ENCODE measurements around the gene DERA.
"Not testable (repeated sequence)": the region's sequence is repeated elsewhere in the genome, so short reads cannot be mapped to it uniquely, and the experiment has no call there.

Gene DERA

DNA sequence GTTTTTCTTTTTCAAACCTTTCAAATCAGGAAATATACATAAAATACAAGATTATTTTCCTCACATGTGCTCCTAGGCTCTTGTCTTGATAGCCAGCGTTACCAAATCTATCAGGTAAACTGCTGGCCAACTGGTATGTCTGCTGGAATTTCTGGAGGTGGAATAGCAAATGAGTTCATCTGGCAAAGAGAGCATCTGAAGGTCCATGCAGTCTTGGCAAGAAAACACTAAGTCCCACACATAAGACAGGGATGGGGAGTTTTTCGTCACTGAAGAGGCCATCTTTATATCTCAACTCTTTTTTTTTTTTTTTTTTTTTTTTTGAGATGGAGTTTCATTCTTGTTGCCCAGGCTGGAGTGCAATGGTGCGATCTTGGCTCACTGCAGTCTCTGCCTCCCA lies 60.1 kb downstream of the DERA start:
- no peak for DNase-seq

DNA sequence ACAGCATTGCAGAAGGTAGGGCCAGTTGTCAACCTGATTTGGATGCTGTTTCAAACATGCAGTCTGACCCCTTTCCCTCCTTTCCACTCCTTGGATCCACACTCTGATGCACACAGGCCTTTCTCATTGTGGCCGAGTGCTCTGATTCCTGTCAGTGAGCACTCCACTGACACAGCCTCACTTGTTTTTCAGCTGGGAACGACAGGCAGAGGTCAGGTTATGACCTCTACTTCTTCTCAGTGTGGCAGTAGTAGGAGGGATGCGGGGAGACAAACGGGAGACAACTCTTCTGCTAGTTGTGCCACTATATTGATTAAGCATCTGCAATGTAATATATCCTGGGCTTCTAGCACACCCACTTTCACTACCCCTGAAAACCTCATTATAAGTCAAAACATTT lies 61.8 kb downstream of the DERA start:
- no peak for DNase-seq

DNA sequence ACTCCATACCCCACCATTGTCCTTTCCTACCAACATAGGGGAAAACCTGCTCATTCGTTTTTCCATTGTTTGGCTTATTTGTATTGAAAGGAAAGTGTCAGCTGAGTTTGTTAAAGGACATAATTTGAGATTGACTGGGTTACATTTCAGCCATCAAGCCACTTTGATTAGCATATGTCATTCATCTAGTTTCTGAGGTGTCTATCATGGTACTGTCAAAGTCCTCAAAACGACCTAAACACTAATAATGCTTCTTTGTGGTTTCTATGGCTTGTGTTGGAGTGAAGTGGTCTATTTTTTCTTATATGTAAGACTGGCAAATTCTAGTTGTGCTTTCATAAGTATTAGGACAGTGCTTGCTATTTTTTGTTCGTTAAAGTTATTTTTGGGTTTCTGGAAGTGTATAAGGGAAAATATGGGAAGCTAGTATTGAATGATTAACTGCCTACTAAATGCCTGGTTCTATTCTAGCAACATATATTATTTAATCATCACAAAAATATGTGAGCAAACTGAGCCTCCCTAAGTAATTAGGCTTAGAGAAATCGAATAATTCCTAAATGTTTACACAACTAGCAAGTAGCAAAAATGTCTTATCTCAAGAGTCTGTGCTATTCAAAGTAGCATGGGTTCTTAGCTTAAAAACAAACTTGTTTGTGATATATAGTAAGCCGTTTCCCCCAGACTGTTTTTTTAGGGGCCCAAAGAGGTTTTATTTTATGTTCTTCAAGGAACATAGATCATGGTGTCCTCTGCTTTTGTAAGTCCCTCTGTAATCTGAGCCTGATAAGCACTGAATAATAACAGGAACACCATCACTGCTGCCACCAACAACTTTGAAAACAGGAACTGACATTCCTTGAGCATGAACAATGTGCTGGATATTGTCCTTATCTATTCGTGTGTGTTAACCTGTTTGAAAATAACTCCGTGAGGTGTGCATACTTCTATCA lies 67.1 kb downstream of the DERA start:
- DNase-seq, result no peak

DNA sequence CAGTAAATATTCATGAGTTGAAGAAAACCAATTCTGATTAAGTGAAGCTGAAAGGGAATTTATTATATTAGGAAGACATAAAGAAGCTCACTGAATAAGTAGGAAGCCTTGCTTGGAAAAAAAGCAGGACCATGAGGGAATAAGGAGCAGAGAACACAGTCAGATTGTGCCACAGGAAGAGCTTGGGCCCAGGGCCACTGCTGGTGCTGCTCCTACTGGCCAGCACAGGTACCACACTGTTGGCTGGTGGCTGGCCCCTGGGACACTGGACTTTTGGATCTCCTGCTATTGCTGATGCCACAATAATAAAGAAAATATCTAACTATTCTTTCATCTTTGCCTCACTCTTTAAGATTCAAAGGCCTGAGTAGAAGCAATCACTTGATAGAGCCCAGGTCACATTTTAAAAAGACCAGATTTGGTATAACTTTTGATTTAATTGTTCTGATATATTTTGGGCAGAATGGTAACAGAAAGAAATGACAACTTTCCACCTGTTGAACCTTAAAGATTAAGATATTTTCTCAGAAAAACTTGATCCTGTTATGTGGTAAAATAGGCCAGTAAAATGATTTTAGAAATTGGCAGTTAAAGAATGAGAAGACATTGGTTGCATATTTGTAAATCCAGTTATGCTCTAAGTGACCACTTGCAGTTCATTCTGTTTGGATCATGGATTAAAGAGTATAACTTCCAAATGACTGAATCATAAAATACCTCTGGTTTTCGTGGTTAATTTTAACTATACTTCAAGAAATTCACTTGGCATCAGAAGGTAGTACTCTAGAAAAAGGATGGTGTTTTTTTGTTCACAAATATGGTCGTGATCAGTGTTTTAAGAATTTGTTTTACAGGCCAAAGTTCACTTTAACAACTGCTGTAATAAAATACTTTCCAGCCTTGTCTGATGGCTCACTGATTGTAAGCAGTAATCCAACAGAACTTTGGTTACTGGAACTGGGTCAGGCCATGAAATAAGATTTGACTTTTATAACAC lies 68.3 kb downstream of the DERA start:
- peak; percentile 26 for DNase-seq

DNA sequence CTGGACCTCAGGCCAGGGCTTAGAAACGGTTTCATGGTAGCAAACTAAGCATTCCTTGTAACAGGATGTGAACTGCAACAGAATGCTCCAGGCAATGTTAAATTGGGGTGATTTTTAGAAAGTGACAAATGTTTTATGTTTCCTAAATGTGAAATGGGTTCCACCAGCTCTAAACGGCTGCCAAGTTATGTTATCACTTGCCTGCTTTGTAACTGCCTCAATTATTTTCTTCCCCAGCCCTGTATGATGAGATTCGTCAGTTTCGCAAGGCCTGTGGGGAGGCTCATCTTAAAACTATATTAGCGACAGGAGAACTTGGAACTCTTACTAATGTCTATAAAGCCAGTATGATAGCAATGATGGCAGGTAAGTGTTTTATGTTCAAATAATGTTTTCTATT lies 70.9 kb downstream of the DERA start:
- no peak for DNase-seq

DNA sequence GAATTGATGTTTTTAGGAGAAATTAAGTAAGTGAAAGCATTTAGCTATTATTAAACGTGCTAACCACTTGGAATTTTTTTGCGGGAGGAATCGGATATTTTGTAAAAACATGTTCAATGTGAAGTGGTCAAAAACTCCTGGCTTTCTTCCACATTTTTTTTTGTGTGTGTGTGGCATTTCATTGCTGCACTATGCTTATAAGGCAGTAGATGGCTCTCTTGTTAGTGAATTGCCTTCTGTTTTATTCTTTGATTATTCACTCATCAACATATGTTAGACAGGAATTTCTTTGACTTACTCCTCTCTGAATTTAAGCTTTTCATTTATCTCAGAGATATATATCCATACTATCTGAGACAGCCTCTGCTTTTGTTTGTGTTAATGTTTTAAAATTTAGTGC lies 71.3 kb downstream of the DERA start:
- DNase-seq, result peak; percentile 53

DNA sequence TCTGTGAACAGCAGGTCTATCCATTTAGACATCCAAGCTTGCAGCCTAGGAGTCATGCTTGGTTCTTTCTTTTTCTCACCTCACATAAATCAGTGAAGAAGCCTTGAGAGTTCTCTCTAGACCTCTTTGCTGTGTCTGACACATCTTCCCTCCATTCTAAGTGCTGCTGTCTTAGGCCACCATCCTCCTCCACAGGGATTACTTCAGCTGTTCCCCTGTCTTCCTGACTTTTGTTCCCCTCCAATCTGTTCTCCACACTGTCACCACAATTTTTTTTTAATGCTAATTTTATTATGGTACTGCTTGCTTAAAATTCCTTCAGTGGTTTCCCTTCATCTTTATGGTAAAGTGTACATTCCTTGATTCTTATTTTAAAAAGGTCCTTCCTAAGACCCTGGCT lies 71.8 kb downstream of the DERA start:
- no peak for DNase-seq

DNA sequence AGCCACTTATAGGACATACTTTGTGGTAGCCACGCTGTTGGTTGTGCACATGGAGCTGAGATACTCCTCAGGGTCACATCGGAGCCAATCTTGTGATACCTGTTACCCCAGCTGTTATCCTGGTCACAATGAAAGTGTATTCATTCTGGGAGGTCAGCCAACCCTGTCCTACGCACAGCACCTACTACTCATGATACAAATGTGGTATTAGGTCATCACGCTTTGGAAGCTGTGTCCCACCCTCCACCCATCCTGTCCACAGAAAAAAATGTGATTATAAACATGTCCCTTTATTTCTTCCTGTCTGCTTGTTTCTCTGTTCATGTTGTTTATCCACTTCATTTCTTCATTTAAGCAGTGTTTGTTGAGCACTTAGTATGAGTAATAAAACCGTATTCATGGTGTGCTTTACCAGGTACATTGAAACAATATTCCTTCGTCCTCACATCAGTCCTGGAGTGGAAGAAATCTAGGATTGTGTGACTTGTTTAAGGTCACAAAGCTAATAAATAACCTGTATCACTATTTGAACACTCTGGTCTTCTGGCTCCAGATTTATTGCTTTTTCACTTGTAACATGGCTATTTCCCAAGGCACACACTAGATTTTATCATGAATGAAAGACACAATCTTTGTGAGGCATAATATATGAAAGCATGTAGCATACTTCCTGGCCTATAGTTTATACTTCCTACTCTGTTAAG lies 73.1 kb downstream of the DERA start:
- DNase-seq, result no peak

DNA sequence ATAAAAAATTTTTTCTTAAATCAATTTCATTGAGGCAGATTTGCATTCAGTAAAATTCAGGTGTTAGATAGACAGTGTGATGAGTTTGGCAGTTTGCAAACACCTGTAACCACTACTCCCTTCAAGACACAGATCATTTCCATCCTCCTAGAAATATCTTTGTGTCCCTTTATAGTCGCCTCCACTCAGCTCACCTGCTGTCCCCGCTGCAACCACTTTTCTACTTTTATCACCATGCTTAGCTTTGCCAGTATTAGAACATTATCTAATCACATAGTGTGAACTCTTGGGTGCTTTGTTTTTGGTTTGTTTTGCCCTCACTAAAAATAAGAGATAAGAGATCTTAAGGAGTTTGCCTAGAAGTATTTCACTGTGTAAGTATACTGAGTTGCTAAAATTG lies 73.8 kb downstream of the DERA start:
- DNase-seq, result no peak

DNA sequence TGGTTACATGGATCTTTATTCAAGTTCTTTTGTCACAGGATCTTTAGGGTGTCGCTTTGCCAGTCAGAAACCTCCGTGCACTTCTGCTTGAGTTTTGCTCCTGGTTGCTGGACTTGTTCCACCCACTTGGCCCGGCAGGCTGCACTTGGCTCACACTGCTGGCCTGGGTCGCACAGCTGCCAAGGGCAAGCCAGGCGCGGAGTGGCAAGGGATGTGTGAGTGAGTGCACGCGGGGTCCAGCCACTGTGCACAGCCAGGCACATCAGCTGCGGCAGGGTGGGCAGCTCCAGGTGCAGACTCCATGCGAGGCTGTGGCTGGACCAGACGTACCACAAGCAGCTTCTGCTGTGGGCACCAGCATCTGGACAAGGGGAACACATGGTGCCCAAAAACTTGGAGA lies 76.6 kb downstream of the DERA start:
- no peak for DNase-seq

DNA sequence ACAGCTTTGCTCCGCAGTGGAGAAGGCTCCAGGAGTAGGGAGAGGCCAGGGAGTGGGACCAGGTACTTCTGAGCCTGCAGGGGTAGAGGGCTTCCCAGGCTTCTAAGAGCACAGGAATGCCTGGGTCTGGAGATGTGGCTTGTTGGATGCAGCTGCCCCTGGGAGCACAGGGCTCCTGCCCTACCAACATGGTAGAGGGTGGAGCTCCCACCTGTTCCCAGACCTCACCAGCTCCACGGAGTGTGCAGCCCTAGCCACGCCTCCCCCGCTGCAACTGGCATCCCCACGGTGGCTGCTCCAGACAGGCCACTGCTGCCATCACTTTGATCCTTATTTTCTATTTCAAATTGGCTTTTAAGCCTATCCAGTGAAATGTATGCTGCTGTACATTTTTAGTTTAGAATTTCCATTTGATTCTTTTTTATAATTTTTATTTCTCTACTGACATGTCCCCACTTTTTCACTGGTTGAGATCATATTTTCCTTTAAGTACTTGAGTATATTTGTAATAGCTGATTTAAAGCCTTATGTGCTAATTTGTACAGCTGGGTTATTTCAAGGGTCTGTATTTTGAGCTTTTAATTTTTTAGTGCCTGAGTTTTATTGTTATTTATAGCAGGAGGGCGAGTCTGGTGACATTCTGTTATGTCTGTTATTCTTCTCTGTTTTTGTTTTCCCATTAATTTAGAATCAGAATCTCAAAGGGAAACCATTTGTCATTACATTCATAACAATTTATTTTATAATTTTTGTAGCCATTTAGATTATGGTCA lies 78.0 kb downstream of the DERA start:
- no peak for DNase-seq

DNA sequence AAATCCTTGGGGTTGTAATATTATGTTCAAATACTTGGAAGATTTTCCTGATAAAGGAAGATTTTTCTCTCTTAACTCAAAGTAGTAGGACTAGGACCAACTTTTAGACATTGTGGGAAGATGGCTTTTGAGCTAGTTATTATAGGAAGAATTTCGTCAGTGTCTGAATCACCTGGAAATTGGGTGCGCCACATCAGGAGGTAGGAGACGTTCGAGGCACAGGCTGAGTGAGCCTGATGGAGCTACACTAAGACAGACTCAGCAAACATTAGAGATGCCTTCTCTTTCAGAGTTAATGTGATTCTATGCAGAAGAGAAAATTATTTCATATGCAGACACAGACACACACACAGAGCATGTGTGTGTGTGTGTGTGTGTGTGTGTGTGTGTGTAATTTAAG lies 84.7 kb downstream of the DERA start:
- no peak for DNase-seq

DNA sequence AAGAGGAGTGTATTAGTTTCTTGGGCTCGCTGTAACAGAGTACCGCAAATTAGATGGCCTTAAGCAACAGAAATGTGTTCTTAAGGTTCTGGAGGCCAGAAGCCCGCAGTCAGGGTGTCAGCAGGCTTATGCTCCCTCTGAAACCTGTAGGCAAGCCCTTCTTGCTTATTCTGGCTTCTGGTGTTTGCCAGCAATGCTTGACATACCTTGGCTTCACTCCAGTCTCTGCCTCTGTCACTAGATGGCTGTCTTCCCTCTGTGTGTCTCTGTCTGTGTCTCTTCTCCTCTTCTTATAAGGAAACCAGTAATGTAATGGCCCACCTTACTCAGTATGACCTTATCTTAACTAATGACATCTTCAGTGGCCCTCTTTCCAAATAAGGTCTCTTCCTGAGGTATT lies 85.1 kb downstream of the DERA start:
- peak; percentile 53 for DNase-seq

DNA sequence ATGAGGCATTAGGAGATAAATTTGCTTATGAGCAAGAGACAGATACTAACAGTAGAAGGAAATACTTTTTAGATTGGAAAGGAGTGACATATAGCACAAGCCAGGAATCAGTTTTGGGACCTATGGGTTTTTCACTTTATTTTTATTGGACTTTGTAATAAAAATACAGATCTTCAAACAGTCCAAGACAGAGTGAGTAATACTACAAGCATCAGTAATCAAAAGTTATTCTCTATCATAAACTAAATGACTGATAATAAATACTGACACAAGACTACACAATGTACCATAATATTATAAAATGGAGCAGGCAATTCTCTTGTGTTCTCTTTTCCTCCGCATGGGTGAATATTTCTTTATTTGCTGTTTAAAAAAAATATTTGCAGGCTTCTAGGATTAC lies 85.8 kb downstream of the DERA start:
- no peak for DNase-seq

DNA sequence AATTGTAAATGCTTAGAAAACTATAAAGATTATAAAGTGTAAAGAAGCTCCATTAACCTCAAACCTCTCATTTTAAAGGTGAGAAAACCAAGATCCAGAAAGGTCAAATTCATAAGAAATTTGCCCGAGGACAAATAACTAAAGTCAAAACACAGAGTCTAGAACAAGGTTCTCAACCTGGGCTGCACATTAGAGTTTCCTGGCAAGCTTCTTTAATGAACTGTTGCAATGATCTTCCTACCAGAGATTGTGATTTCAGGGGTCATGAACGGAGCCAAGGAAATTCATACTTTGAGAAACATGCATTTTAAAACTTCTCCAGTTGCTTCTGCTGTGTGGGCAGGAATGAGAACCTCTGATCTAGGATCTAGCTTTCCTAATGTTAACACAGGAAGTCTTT lies 86.8 kb downstream of the DERA start:
- no peak for DNase-seq

DNA sequence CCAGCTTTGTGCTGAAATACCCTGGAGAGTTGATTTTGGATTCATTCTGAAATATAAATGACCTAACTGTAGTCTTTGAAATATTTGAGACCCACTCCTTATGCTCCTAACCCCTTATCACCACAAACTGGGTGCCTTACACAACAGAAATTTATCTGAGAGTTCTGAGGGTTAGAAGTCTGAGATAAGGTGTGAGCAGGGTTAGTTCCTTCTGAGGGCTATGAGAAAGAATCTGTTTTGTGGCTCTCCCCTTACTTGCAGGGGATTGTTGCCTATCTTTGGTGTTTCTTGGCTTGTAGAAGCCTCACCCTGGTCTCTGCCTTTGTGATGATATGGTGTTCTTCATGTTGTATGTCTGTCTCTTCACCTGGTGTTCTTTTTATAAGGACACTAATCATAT lies 91.7 kb downstream of the DERA start:
- peak; percentile 73 for DNase-seq

DNA sequence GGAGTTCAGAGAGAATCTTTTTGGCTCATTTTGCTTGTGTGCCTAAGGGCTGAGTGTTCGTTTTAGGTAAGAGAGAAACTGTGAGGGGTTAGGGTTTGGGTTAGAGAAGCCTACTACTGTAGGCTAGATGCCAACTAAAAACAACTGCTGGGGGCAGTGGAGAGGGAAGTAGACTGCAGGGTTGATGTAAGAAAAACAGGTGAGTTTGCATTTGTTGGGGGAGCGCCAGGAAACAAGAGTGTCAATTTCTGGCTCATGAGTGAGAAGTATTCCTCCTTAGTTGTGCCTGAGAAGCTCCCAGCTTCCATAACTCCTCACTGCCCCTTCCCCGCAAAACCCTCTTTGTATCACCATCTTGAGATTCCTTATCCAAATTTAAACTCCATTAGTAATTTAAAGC lies 92.3 kb downstream of the DERA start:
- DNase-seq, result peak; percentile 7

DNA sequence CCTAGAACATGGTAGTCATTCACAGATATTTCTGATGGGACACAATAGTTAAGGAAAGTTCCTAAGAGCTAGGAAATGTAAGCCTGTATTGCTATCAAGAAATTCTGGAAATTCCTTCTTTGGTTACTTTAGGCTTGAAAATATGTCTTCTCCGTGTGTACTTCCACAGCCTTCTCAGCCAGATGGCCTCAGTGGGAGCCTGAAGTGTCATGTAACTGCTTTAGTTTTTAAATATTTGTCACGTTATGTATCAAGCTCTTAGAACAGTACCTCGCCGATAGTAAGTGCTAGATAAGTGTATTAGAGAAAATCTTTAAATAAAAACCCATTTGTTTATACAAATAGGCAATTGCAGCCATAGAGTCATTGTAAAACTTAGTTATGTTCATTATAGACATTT lies 95.6 kb downstream of the DERA start:
- no peak for DNase-seq

DNA sequence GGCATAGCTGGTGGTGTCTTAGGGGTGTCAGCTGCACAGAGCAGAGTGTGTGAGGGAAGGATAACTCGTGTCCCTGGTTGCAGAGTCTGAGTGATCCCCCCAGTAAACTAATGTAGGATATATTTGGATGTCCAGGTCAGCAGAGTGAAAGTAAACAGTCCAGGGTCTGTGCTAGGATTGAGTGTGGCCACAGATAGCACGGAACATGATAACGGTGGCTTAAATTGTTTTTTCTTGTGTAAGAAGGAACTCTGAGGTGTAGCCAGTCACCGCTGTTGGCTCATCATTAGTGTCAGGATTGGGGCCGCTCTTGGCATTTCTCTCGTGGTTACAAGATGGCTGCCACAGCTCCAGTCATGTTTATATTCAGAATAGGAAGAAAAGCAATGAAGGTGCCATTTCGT lies 97.3 kb downstream of the DERA start:
- peak; percentile 8 for DNase-seq

DNA sequence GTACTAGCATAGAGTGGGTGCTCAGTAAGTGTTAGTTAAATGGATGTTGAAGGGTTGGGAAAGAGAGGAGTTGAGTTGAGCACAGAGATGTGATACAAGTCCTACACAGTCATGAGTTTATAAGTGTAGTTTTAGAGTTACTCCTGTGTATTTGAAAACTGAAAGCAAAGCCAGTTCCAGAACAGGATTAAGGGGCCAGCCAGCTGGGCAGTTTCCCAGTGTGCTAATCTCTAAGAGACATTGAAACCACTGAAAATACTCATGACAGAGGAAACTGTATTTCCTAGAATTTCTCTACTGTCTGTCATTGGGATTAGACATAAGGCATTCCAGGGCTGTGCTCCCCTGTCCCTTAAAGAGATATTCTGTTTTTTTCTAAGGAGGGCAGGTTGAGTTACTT lies 101.0 kb downstream of the DERA start:
- DNase-seq, result peak; percentile 61

DNA sequence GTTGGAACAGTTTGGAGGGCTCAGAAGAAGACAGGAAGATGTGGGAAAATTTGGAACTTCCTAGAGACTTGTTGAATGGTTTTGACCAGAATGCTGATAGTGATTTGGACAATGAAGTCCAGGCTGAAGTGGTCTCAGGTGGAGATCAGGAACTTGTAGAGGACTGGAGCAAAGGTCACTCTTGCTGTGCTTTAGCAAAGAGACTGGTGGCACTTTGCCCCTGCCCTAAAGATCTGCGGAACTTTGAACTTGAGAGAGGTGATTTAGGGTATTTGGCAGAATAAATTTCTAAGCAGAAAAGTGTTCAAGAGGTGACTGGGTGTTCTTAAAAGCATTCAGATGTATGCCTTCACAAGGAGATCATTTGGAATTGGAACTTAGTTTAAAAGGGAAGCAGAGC lies 102.6 kb downstream of the DERA start:
- DNase-seq, result not testable (repeated sequence)

DNA sequence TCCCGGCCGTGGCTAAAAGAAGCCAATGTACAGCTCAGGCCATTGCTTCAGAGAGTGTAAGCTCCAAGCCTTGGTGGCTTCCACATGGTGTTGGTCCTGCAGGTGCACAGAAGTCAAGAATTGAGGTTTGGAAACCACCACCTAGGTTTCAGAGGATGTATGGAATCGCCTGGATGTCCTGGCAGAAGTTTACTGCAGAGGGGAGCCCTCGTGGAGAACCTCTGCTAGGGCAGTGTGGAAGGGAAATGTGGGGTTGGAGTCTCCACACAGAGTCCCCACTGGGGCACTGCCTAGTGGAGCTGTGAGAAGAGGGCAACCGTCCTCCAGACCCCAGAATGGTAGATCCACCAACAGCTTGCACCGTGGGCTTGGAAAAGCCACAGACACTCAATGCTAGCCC lies 103.3 kb downstream of the DERA start:
- not testable (repeated sequence) for DNase-seq
